SK-N-MC (cell line): ENCODE data around the gene GPC6.

Experiments
- DNase-seq: peaks from one replicate; pipeline ENCODE4 v3.0.0-alpha.2; 2011; ENCODE audit warnings: low read depth, low spot score
- H3K27ac ChIP-seq: fragments of 200-600 bp; sonication (generic); 2 replicates; pipeline ENCODE4 v1.5.1; 2016; ENCODE audit warnings: mixed run types
- H3K36me3 ChIP-seq: fragments of 200-600 bp; sonication (generic); 2 replicates; pipeline ENCODE4 v1.6.1; 2017; ENCODE audit warnings: antibody characterized with exemption, low read length, mixed read lengths; ENCODE audit not compliant: insufficient read depth
- H3K4me3 ChIP-seq: fragments of 200-600 bp; sonication (generic); 2 replicates; pipeline ENCODE4 v1.5.1; 2016
- H3K9ac ChIP-seq: fragments of 200-600 bp; sonication (generic); 2 replicates; pipeline ENCODE4 v1.8.0; 2017; ENCODE audit warnings: mixed run types, mixed read lengths; ENCODE audit not compliant: insufficient read length
- H3K9me3 ChIP-seq: fragments of 200-600 bp; sonication (generic); 2 replicates; pipeline ENCODE4 v1.6.1; 2017; ENCODE audit warnings: low read depth, mild to moderate bottlenecking, antibody characterized with exemption, low read length, moderate library complexity, mixed read lengths
- EZH2 ChIP-seq: fragments of 200-600 bp; sonication (generic); IDR thresholded peaks from one replicate; pipeline ENCODE4 v1.6.1; 2017; ENCODE audit warnings: antibody characterized with exemption
- FOXP2 ChIP-seq: optimal IDR thresholded peaks from 2 replicates; pipeline ENCODE3; 2011; ENCODE audit warnings: mild to moderate bottlenecking, moderate library complexity; ENCODE audit not compliant: insufficient read depth; ENCODE audit errors: extremely low read length, control extremely low read depth
- POLR2AphosphoS5 ChIP-seq: IDR thresholded peaks from 2 replicates; pipeline ENCODE4 v1.6.1; 2012; ENCODE audit warnings: mild to moderate bottlenecking, low read depth, low read length, borderline replicate concordance

Gene GPC6

DNA sequence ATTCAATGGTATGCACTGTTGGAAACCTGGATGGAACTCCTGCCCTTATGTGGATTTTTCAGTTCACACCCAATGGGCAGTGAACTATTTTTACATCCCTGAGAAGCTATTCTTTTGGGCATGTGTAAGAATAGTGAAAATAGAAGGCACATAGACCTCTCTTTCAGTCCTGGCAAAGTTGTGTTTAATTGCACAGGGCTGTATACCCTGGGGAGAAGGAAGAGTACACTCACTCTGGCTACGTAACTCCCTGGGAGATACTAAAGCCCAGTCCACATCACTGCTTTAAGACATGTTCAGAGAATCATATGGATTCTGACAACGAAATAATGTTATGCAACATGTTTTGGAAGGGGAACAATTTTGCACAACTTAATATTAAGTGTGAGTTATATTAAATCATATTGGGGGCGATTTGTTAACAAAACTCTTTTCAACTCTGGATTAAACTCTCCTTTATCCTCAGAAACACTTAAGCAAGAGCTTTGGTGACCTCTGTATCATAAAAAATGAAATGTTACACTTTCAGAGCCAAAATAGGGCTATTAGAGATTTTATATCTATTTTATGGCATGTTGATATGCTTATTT, 1086.8 kb downstream of the GPC6 start:
- no peak overlapping the region for H3K9ac ChIP-seq
- TF ChIP-seq FOXP2 (no peak), POLR2AphosphoS5 (no peak), EZH2 (no peak)
- H3K4me3 ChIP-seq, result no peak overlapping the region
- no peaks in the 10 kb centered on the region for H3K9me3 ChIP-seq
- H3K36me3 ChIP-seq, result no peaks in the 10 kb centered on the region
- DNase-seq, result no peak
- no peak overlapping the region for H3K27ac ChIP-seq

- Histone ChIP-seq H3K9me3 (no peaks in the 10 kb centered on the region), H3K27ac (no peak overlapping the region), H3K4me3 (no peak overlapping the region), H3K36me3 (no peaks in the 10 kb centered on the region), H3K9ac (no peak overlapping the region)
- DNase-seq, result no peak
- no peak for TF ChIP-seq POLR2AphosphoS5
Measured at GRCh38 chr13:94313926-94314325, 1087.3 kb downstream of the GPC6 start.

DNA sequence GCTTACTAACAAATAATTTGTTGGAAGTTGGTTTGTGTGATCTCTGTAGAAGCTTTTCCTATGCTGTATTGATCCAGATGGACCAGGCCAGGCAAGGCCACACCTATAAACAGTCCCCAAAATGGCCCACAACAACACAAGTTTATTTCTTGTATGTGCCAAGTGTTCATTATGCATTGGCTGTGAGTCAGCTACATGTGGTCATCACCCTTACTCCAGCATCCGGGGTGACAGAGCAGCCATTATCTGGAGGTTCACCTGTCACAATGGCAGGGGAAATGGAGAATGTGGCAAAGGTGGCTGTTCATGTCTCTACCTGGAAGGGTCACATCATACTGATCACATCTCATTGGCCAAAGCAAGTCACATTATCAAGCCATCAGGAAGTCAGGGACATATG, 1088.6 kb downstream of the GPC6 start:
- Histone ChIP-seq H3K27ac (no peak overlapping the region), H3K4me3 (no peak overlapping the region), H3K9ac (no peak overlapping the region), H3K9me3 (no peaks in the 10 kb centered on the region), H3K36me3 (no peaks in the 10 kb centered on the region)
- no peak for DNase-seq
- TF ChIP-seq POLR2AphosphoS5 (no peak), EZH2 (no peak), FOXP2 (no peak)

DNA sequence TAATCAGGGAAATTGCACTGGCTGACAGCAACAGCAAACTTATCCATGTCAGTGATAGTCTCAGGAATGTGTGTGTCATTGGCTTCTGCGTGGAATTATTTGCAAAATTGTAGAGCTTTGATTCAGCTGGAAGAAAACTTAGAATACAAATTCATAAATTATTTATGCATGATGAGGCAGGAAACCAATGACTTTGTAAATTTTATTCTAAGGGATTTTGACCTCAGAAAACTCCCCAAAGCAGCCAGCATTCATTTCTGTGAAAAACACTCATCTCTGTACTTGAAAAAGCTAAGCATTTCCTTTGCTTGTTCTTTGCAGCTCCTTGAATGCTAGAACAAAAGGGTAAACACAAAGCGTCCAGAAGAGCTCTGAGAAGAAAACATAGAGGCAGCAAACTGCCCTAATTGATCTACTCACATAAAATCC, 1090.5 kb downstream of the GPC6 start:
- TF ChIP-seq POLR2AphosphoS5, result peak; percentile 38; the same call in 1 of the 2 replicates
- no peak for TF ChIP-seq FOXP2
- Histone ChIP-seq H3K36me3 (no peaks in the 10 kb centered on the region), H3K27ac (peak overlapping the region; percentile 97), H3K9ac (peak overlapping the region; percentile 28), H3K4me3 (peak overlapping the region; percentile 67), H3K9me3 (peaks cover 6% of the 10 kb centered on the region; the same call in 1 of the 2 replicates)
- DNase-seq, result peak; percentile 85

DNA sequence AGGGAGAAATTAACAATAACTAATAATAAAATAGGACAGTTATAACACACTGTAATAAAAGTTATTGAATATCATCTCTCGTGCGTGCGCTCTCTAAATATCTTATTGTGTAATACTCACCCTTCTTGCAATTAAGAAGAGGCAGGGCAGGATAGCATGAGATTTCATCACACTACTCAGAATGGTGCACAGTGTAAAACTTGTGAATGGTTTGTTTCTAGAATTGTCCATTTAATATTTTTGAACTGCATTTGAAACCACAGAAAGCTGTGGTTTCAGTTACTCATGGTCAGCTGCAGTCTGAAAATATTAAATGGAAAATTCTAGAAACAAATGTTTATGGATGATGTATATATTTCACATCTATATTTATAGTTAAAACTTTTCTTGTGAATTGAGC, 1091.8 kb downstream of the GPC6 start:
- TF ChIP-seq POLR2AphosphoS5 (no peak), FOXP2 (no peak), EZH2 (no peak)
- Histone ChIP-seq H3K4me3 (no peak overlapping the region), H3K36me3 (no peaks in the 10 kb centered on the region), H3K27ac (peak overlapping the region; percentile 97; the same call in 1 of the 2 replicates), H3K9ac (no peak overlapping the region), H3K9me3 (peaks cover 6% of the 10 kb centered on the region; the same call in 1 of the 2 replicates)
- DNase-seq, result no peak

- Histone ChIP-seq H3K4me3 (no peak overlapping the region), H3K27ac (no peak overlapping the region), H3K9me3 (peaks cover 6% of the 10 kb centered on the region; the same call in 1 of the 2 replicates), H3K9ac (no peak overlapping the region), H3K36me3 (no peaks in the 10 kb centered on the region)
- DNase-seq, result no peak
- TF ChIP-seq POLR2AphosphoS5, result no peak
- TF ChIP-seq FOXP2, result no peak
- no peak for TF ChIP-seq EZH2
Measured at GRCh38 chr13:94319501-94319900, 1092.9 kb downstream of the GPC6 start.

DNA sequence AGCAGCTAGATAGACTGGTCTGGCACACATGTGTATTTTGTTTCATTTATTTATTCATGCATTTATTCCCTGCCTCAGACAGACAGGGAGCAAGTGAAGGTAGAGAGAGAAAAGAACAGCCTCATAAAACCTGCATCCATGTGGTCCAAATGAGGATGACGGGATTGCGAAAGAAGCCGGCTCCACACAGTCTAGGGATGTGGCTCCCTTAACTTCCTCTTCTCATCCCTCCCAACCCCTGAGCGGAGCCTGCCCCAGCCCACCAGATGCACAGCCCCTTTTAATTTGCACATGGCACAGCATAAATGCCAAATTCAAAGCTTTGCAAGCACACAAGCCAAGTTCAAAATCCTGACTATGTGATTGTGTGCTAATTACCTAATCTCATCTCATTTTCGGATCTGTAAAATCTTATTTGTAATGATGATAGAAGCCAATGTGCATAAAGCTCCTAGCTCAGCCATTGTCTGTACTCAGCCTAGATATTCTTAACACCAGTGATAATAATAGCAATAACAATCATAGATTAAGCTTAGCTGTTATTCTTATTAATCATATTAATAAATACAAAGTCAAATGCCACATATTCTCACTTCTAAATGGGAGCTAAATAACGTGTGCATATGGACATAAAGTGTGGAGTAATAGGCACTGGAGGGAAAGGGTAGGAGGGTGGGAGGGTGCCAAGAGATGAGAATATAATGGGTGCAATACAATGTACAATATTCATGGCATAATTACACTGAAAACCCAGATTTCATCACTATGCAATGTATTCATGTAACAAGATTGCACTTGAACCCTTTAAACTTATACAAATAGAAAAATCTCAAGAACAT, 1096.5 kb downstream of the GPC6 start:
- peaks cover 6% of the 10 kb centered on the region; the same call in 1 of the 2 replicates for H3K9me3 ChIP-seq
- no peaks in the 10 kb centered on the region for H3K36me3 ChIP-seq

DNA sequence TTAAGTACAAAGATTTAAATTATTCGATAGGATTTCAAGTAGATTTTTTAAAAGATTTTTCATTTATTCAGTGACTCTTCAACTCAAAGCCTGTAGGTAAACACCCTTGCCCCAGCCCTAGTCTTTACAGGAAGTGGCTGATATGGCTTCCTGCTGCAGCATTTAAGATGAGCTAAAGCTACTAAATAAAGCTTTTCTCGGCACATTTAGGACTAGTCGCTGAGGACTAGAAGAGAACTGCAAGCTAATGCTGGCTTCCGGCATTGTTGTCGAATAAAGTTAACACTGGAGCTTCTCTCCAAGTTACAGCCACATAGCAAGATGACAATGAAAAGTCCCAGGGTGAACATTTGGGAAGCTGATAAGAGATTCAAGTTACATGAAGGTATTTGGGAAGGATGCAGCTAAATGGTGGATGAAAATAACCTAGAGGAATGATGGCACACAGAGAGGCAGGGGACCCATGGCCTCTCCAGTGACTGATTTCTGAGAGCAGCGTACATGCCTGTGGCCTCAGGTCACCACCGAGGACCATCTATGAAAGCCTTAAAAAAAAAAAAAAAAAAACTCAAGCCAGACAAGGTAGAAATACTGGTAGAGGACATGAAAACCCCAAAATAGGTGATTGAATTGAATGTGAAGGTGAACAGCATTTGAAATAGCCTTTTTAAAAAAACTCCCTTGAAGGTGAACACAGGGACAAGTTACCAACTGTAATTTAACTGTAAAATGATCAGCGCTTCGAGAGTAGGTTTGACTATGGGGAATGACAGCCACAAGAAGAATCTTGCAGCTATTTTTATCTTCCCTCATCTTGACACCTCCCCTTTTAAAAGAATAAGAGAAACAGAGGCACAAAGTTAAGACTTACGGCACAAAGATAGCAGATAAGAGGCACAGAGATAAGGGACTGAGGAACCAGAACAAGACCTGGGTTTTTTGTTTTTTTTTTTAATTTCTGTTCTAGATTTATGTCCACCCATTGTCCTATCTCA, 1097.5 kb downstream of the GPC6 start:
- peak overlapping the region; percentile 93 for H3K27ac ChIP-seq
- peaks cover 6% of the 10 kb centered on the region; the same call in 1 of the 2 replicates for H3K9me3 ChIP-seq
- peak overlapping the region; percentile 62 for H3K4me3 ChIP-seq
- H3K9ac ChIP-seq, result no peak overlapping the region
- H3K36me3 ChIP-seq, result no peaks in the 10 kb centered on the region
- no peak for DNase-seq
- no peak for TF ChIP-seq FOXP2
- TF ChIP-seq POLR2AphosphoS5, result peak; percentile 31; the same call in 1 of the 2 replicates

More for the DNA sequence above, 1096.5 kb downstream of the GPC6 start:
- TF ChIP-seq POLR2AphosphoS5 (no peak; the same call in 1 of the 2 replicates), FOXP2 (peak; percentile 81), EZH2 (no peak)
- peak; percentile 90 for DNase-seq
- Histone ChIP-seq H3K27ac (peak overlapping the region; percentile 93), H3K9ac (no peak overlapping the region), H3K4me3 (peak overlapping the region; percentile 62)
